CD8-positive, alpha-beta memory T cell (primary cell): ENCODE results near the gene ZNF8. TPM values are rescaled to one million over a fixed set of nuclear protein-coding genes. Genes with fewer than 3 reads are reported as not detected.
A peak's percentile ranks its signal among the peaks of the same experiment; 100 is the strongest.

Experiments
- CTCF ChIA-PET: fragments of 350-600 bp; sonication (Branson Sonifier 250); formaldehyde crosslinking; loops from one replicate; lab custom pipeline; 2021; ENCODE audit warnings: antibody characterized with exemption; lab: Charles Lee
- POLR2A ChIA-PET: fragments of 350-600 bp; sonication (Branson Sonifier 250); formaldehyde crosslinking; loops from one replicate; lab custom pipeline; 2021; ENCODE audit warnings: antibody characterized with exemption; lab: Charles Lee
- DNase-seq, 5 donors: peaks; one replicate each; pipeline versions ENCODE4 v3.0.0 to v3.0.0-alpha.2; 2020 to 2022; ENCODE audit warnings: mixed read lengths in 1 of 5
- H3K27ac ChIP-seq: one replicate; pipeline ENCODE4 v1.7.0; 2013; ENCODE audit warnings: low read depth, mild to moderate bottlenecking, low read length, moderate library complexity
- H3K27me3 ChIP-seq: 2 replicates; pipeline ENCODE4 v1.7.0; 2013; ENCODE audit warnings: low read length, mild to moderate bottlenecking; ENCODE audit not compliant: insufficient read depth, poor library complexity, severe bottlenecking
- H3K36me3 ChIP-seq: 2 replicates; pipeline ENCODE4 v1.7.0; 2013; ENCODE audit warnings: mild to moderate bottlenecking, low read length, moderate library complexity; ENCODE audit not compliant: insufficient read depth
- H3K4me1 ChIP-seq: 2 replicates; pipeline ENCODE4 v1.7.0; 2013; ENCODE audit warnings: mild to moderate bottlenecking, low read length, moderate library complexity; ENCODE audit not compliant: insufficient read depth
- H3K4me3 ChIP-seq: 2 replicates; pipeline ENCODE4 v1.7.0; 2013; ENCODE audit warnings: mild to moderate bottlenecking, low read length
- H3K9me3 ChIP-seq: 2 replicates; pipeline ENCODE4 v1.7.0; 2013; ENCODE audit warnings: mild to moderate bottlenecking, low read length
- H3K27ac Mint-ChIP-seq, 8 donors: one replicate each; pipeline ENCODE4 v1.8.0; 2020 to 2021; ENCODE audit warnings: mixed read lengths in 8 of 8, mild to moderate bottlenecking in 6 of 8, inconsistent platforms in 3 of 8, moderate library complexity in 3 of 8
- H3K27me3 Mint-ChIP-seq, 2 donors: one replicate each; pipeline ENCODE4 v1.8.0; 2020 to 2021; ENCODE audit warnings: mixed read lengths in 2 of 2, mild to moderate bottlenecking in 1 of 2, moderate library complexity in 1 of 2
- H3K36me3 Mint-ChIP-seq, 3 donors: one replicate each; pipeline ENCODE4 v1.8.0; 2020 to 2021; ENCODE audit warnings: mixed read lengths in 3 of 3, inconsistent platforms in 1 of 3, mild to moderate bottlenecking in 1 of 3
- H3K4me1 Mint-ChIP-seq, 3 donors: one replicate each; pipeline ENCODE4 v1.8.0; 2020 to 2021; ENCODE audit warnings: mixed read lengths in 3 of 3, inconsistent platforms in 1 of 3, mild to moderate bottlenecking in 1 of 3
- H3K4me3 Mint-ChIP-seq, 7 donors: one replicate each; pipeline ENCODE4 v1.8.0; 2020 to 2021; ENCODE audit warnings: mixed read lengths in 7 of 7, mild to moderate bottlenecking in 6 of 7, moderate library complexity in 4 of 7, inconsistent platforms in 2 of 7
- H3K9me3 Mint-ChIP-seq, 5 donors: one replicate each; pipeline ENCODE4 v1.8.0; 2020 to 2022; ENCODE audit warnings: mixed read lengths in 5 of 5, mild to moderate bottlenecking in 3 of 5, moderate library complexity in 2 of 5, inconsistent platforms in 1 of 5
- polyA plus RNA-seq: library from polyadenylated mRNA; unstranded; fragments of 300-500 nt; fragmentation: Illumina TruSeq; gene quantifications from one replicate; pipeline ENCODE4 v1.2.3, GENCODE V29; 2021
- total RNA-seq, 2 experiments: library from RNA; stranded (reverse); gene quantifications; one replicate each; pipeline ENCODE4 v1.2.3, GENCODE V29; 2021

Gene ZNF8
- total and polyA plus RNA-seq, 3 experiments from 2014 or later, result 1.0 to 4.5 (median 4.4) TPM

DNA sequence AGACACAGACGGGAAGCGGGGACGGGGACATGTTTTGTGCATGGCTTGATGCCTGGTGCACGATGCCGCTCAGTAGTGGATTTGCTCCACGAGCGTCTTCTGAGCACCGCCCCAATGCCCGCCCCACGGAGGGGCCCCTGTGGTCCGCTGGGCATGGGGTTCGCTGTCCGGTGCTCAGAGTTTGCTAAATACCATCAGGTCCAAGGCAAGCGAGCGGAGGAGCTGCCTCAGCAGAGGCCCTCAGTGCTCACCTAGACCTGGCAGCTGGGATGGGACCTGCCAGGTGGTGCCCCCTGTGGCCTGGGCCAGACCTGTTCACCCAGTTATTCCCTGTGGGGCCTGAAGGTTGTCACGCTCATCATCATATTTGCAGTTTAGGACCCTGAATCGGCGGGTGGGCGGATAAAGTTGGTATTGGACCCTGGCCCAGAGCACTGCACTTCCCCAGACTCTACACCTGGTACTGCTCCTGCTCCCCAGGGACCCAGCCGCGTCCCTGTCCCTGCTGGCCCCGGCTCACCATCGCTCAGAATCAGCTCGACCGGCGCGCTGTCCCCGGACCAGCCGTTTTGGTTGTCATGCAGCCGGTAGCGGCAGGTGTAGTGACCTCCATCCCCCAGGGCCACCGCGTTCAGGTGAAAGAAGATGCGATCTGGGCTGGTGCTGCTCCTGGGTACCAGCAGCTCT, 72.3 kb downstream of the ZNF8 start:
- peaks cover 0 to 2% (median 0%) of the 10 kb centered on the region in 5 donors for H3K9me3 Mint-ChIP-seq
- peak overlapping the region in 2 of 7 donors; percentile 27 to 48 for H3K4me3 Mint-ChIP-seq
- no peak for DNase-seq
- H3K4me1 ChIP-seq, result peaks cover 19% of the 10 kb centered on the region
- no peaks in the 10 kb centered on the region for H3K27me3 ChIP-seq
- no peak overlapping the region for H3K27ac ChIP-seq
- POLR2A ChIA-PET, result interaction anchor here (0.6 kb wide), 1 partner anchor 627 kb away, joined by 3 read pairs; no protein-coding TSS in a partner anchor
- H3K27ac Mint-ChIP-seq, result no peak overlapping the region
- H3K9me3 ChIP-seq, result no peaks in the 10 kb centered on the region
- H3K27me3 Mint-ChIP-seq, result peaks cover 0 to 2% of the 10 kb centered on the region in 2 donors
- H3K4me1 Mint-ChIP-seq, result peaks cover 24 to 45% (median 26%) of the 10 kb centered on the region in 3 donors
- CTCF ChIA-PET, result no interaction called here
- no peaks in the 10 kb centered on the region for H3K36me3 ChIP-seq
- peaks cover 0 to 15% (median 5%) of the 10 kb centered on the region in 3 donors for H3K36me3 Mint-ChIP-seq
- H3K4me3 ChIP-seq, result no peak overlapping the region

DNA sequence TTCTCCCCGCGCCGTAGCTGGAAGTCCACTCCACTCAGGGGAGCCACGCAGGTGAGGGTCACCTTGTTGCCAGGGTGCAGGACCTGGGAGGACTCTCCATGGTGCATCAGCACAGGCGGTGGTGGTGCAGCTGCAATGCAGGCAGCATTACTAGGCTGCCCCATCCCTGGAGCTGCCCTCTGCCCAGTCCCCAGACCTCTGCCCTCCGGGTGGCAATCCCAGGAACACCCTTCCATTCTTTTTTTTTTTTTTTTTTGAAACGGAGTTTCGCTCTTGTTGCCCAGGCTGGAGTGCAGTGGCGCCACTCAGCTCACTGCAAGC, 72.8 kb downstream of the ZNF8 start:
- Mint-ChIP-seq H3K27ac (no peak overlapping the region), H3K36me3 (peaks cover 0 to 15% (median 5%) of the 10 kb centered on the region in 3 donors), H3K4me1 (peaks cover 22 to 46% (median 29%) of the 10 kb centered on the region in 3 donors), H3K4me3 (peak overlapping the region in 1 of 7 donors; percentile 48), H3K27me3 (peaks cover 0 to 2% of the 10 kb centered on the region in 2 donors), H3K9me3 (peaks cover 0 to 2% (median 0%) of the 10 kb centered on the region in 5 donors)
- H3K9me3 ChIP-seq, result no peaks in the 10 kb centered on the region
- H3K27ac ChIP-seq, result no peak overlapping the region
- no peaks in the 10 kb centered on the region for H3K27me3 ChIP-seq
- ChIA-PET CTCF (no interaction called here), POLR2A (interaction anchor here (0.6 kb wide), 1 partner anchor 627 kb away, joined by 3 read pairs; no protein-coding TSS in a partner anchor)
- peaks cover 19% of the 10 kb centered on the region for H3K4me1 ChIP-seq
- H3K36me3 ChIP-seq, result no peaks in the 10 kb centered on the region
- no peak for DNase-seq
- H3K4me3 ChIP-seq, result no peak overlapping the region

DNA sequence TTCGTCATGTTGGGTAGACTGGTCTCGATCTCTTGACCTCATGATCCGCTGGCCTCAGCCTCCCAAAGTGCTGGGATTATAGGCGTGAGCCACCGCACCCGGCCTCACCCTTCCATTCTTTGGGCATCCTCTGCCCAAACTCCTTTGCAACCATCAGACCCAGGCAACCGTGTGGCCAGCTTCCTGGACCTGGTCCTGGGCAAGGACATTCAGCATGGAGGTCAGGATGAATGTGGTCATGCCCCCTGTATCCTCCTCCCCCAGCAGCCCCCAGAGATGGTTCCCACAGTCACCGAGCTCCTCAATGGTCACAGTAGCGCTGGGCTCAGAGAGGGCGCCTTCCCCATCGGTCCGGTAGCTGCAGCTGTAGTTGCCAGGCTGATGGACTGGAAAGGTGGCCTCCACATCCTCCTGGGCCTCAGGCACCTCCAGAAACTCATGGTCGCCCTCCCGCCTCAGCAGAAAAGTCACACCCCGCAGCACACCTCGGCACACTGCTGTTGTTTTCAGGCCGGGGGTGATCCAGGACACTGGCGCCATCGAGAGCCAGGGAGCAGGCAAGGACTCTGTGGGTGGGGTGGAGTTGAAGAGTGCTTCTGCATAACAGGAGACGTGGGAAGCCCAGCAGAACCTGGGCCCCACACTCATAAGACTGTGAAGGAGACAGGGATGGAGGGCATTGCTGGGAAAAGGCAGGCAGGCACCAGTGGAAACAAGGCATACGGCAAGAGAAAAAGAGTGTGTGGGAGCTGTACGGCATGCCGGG, 73.4 kb downstream of the ZNF8 start:
- Histone ChIP-seq H3K27ac (no peak overlapping the region), H3K4me3 (no peak overlapping the region), H3K4me1 (peaks cover 17% of the 10 kb centered on the region), H3K9me3 (no peaks in the 10 kb centered on the region), H3K27me3 (no peaks in the 10 kb centered on the region), H3K36me3 (no peaks in the 10 kb centered on the region)
- POLR2A ChIA-PET, result no interaction called here
- H3K9me3 Mint-ChIP-seq, result peaks cover 0 to 2% (median 0%) of the 10 kb centered on the region in 5 donors
- CTCF ChIA-PET, result no interaction called here
- H3K27me3 Mint-ChIP-seq, result peaks cover 0 to 2% of the 10 kb centered on the region in 2 donors
- peak overlapping the region in 1 of 7 donors; percentile 9 for H3K4me3 Mint-ChIP-seq
- DNase-seq, result no peak
- peaks cover 19 to 48% (median 26%) of the 10 kb centered on the region in 3 donors for H3K4me1 Mint-ChIP-seq
- H3K27ac Mint-ChIP-seq, result peak overlapping the region in 2 of 8 donors; percentile 4 to 12
- H3K36me3 Mint-ChIP-seq, result peaks cover 0 to 15% (median 5%) of the 10 kb centered on the region in 3 donors

Other genes with a start within 250 kb of the ZNF8 start
- gene ZSCAN1, start 244.9 kb upstream of the ZNF8 start, total RNA-seq, result not detected
- gene ZSCAN1, start 244.9 kb upstream of the ZNF8 start, polyA plus RNA-seq, result not detected
- 1 to 10 TPM; 1.0 to 1.4 TPM for gene ZNF135, start 219.7 kb upstream of the ZNF8 start, total RNA-seq
- gene ZNF135, start 219.7 kb upstream of the ZNF8 start, polyA plus RNA-seq, result 1.4 TPM
- 10 to 100 TPM; 22.4 to 24.0 TPM for gene ZSCAN18, start 180.7 kb upstream of the ZNF8 start, total RNA-seq
- gene ZSCAN18, start 180.7 kb upstream of the ZNF8 start, polyA plus RNA-seq, result 21.4 TPM
- gene ZNF329, start 128.2 kb upstream of the ZNF8 start, total RNA-seq, result 1 to 10 TPM; 8.7 to 9.1 TPM
- 10.3 TPM for gene ZNF329, start 128.2 kb upstream of the ZNF8 start, polyA plus RNA-seq
- 10 to 100 TPM; 23.4 to 25.9 TPM for gene ZNF274, start 95.9 kb upstream of the ZNF8 start, total RNA-seq
- 32.0 TPM for gene ZNF274, start 95.9 kb upstream of the ZNF8 start, polyA plus RNA-seq
- gene ZNF544, start 50.0 kb upstream of the ZNF8 start, total RNA-seq, result 10 to 100 TPM; 51.8 to 56.8 TPM
- gene ZNF544, start 50.0 kb upstream of the ZNF8 start, polyA plus RNA-seq, result 29.2 TPM
- gene ERVK3-1, start 26.4 kb downstream of the ZNF8 start, total RNA-seq, result 100 to 1,000 TPM; 100 to 102 TPM
- 84.6 TPM for gene ERVK3-1, start 26.4 kb downstream of the ZNF8 start, polyA plus RNA-seq
- 1 to 10 TPM; 5.3 to 5.7 TPM for gene ZSCAN22, start 48.0 kb downstream of the ZNF8 start, total RNA-seq
- 2.7 TPM for gene ZSCAN22, start 48.0 kb downstream of the ZNF8 start, polyA plus RNA-seq
- gene A1BG, start 74.5 kb downstream of the ZNF8 start, total RNA-seq, result 10 to 100 TPM; 16.8 to 18.1 TPM
- 70.8 TPM for gene A1BG, start 74.5 kb downstream of the ZNF8 start, polyA plus RNA-seq
- 1 to 10 TPM; 1.7 TPM for gene ZNF497, start 83.8 kb downstream of the ZNF8 start, total RNA-seq
- gene ZNF497, start 83.8 kb downstream of the ZNF8 start, polyA plus RNA-seq, result 1.0 TPM
- 1 to 10 TPM; 1.8 to 2.3 TPM for gene ZNF837, start 102.1 kb downstream of the ZNF8 start, total RNA-seq
- 4.6 TPM for gene ZNF837, start 102.1 kb downstream of the ZNF8 start, polyA plus RNA-seq
- gene RPS5, start 108.3 kb downstream of the ZNF8 start, total RNA-seq, result 1,000 to 10,000 TPM; 1,588 to 1,639 TPM
- 1,069 TPM for gene RPS5, start 108.3 kb downstream of the ZNF8 start, polyA plus RNA-seq
- under 1 TPM; 0.28 to 0.78 TPM for gene RNF225, start 116.7 kb downstream of the ZNF8 start, total RNA-seq
- gene RNF225, start 116.7 kb downstream of the ZNF8 start, polyA plus RNA-seq, result not detected
- 10 to 100 TPM; 20.9 to 22.6 TPM for gene ZNF584, start 129.7 kb downstream of the ZNF8 start, total RNA-seq
- 7.5 TPM for gene ZNF584, start 129.7 kb downstream of the ZNF8 start, polyA plus RNA-seq
- 1 to 10 TPM; 4.9 to 5.2 TPM for gene ZNF132, start 161.2 kb downstream of the ZNF8 start, total RNA-seq
- gene ZNF132, start 161.2 kb downstream of the ZNF8 start, polyA plus RNA-seq, result 0.97 TPM
- gene ZNF324B, start 172.7 kb downstream of the ZNF8 start, total RNA-seq, result 10 to 100 TPM; 11.3 TPM
- 2.9 TPM for gene ZNF324B, start 172.7 kb downstream of the ZNF8 start, polyA plus RNA-seq
- gene ZNF324, start 188.1 kb downstream of the ZNF8 start, total RNA-seq, result 10 to 100 TPM; 19.8 to 21.0 TPM
- 13.9 TPM for gene ZNF324, start 188.1 kb downstream of the ZNF8 start, polyA plus RNA-seq
- 1 to 10 TPM; 5.9 to 7.2 TPM for gene ZNF446, start 197.4 kb downstream of the ZNF8 start, total RNA-seq
- gene ZNF446, start 197.4 kb downstream of the ZNF8 start, polyA plus RNA-seq, result 3.8 TPM
- 10 to 100 TPM; 16.1 to 19.1 TPM for gene SLC27A5, start 233.0 kb downstream of the ZNF8 start, total RNA-seq
- gene SLC27A5, start 233.0 kb downstream of the ZNF8 start, polyA plus RNA-seq, result 25.9 TPM
- gene ZBTB45, start 240.9 kb downstream of the ZNF8 start, total RNA-seq, result 10 to 100 TPM; 15.0 to 16.1 TPM
- gene ZBTB45, start 240.9 kb downstream of the ZNF8 start, polyA plus RNA-seq, result 4.8 TPM